HG03025 (cell line): ENCODE data around the gene DCHS1.
"Not testable (repeated sequence)": the region's sequence is repeated elsewhere in the genome, so short reads cannot be mapped to it uniquely, and the experiment has no call there.

Experiments used
- ATAC-seq: cut with Tn5 transposase; IDR thresholded peaks from one replicate; pipeline ENCODE4 v1.9.1; 2021; ENCODE audit warnings: mild to moderate bottlenecking, moderate library complexity; ENCODE audit not compliant: unreplicated experiment, low FRiP score

The DCHS1 gene

DNA sequence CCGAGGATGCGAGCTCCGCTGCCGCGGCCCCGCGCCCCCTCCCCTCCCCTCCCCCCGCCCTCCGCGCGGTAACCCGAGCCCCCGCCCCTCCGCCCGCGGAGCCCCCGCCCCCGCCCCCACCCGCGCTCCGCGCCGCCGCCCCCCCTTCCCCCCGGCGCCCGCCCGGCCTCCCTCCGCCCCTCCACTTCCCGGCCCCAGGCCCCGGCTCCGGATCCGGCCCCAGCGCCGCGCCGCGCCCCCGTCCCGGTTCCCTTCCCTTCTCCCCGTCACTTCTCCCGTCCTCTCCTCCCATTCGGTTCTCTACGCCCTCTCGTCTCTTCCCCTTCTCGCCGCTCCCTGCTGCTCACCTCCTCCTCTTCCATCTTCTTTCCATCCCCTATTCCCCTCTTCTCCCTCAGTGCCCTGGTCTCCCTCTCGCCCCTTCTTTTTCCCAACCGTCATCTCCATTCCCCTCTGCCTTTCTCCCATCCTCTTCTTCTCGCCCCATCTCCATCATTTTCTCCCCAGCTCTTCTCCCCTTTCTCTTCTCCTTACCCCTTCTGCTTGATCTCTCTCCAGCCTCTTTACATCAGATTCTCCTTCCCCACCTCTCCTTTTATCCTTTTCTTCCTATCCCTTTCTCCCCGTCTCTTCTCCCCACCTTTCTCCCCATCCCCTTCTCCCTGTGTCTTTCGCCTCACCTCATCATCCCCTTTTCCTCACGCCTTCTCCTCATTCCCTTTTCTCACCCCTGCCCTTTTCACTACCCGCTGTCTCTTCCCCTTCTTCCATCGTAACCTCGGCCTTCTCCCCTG lies at the start of gene DCHS1:
Gene DCHS1, minus strand, starts transcription at position 20 of the 794 bp plus-strand sequence. CDS start 14,196 bp downstream, outside the sequence.
- ATAC-seq = no peak

GRCh38 chr11:6703247-6704063 lies 47.8 kb upstream of the DCHS1 start:
- ATAC-seq = no peak

- not testable (repeated sequence) for ATAC-seq
Measured at GRCh38 chr11:6701955-6702354, 46.3 kb upstream of the DCHS1 start.

DNA sequence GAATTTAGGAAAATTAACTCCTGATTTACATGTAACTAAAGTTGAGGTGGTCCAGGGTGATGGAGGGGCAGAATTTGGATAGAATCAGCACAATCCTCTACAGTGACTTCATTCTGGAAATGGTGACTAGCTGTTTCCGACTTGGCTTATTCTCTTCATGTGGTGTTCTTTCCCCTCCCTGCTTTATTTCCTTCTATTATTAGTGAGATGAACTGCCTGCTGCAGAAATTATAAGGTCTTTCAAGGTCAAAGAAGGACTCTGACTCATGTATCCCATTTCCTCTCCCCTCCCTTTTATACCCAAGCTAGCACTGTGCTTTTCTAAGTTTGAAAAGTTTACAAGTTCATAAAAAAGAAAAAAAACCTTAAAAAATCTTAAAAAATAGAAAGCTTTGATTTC lies 39.8 kb upstream of the DCHS1 start:
- no peak for ATAC-seq

- ATAC-seq = no peak
Measured at GRCh38 chr11:6694229-6694535, 38.6 kb upstream of the DCHS1 start.

DNA sequence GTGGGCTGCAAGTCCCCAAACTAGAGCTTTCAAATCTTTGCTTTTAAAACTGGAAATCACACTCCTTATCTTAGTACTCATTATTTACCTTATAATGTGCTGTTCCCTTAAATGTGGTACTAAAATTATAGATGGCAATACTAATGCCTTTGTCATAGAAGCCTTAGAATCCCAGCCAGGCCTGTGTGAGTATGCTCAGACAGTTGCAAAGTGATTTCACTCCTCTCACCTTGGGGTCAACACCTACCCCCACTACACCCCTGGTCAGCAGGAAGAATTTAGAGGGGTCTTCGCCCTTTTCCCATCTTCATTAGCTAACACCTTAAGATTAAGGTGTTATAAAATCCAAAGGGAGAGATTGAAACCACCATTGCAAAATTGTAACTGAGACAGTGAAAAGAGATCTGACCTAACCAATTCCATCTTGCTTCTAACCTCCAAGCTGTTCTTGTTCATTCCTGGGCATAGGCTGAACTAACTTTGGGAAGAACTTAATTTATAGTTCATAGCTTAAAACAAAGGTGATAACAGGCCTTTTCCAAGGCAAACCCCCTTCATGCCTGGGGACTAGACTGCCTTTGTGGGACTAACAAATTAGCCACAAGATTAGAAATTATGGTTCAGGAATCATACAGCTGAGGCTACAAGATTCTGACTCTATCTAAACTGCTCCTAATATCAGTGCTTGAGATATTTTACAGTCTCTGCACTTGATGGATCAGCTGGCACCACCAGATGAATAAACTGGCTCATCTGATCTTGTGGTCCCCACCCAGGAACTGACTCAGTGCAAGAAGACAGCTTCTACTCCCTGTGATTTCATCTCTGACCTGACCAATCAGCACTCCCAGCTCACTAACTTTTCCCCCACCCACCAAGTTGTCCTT lies 38.0 kb upstream of the DCHS1 start:
- no peak for ATAC-seq

DNA sequence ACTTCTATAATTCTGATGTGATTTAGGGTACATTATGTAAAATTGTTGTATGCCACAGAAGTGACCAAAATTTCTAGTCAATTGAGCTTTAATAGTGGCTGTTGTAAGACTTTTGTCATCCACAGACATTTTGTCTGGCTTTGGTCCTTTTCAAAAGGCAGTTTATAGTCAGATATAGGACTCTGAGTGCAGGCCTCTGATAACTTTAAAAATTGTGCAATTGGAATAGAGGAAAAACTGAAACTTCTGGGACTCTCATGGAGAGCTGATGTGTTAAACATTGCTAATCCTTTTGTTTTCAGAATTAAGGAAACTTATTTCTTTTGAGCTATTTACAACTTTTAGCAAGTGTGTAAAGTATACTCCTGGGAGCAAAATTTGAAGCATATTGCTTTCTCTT lies 36.5 kb upstream of the DCHS1 start:
- ATAC-seq = no peak

GRCh38 chr11:6690431-6691132 lies 35.0 kb upstream of the DCHS1 start:
- ATAC-seq = not testable (repeated sequence)

GRCh38 chr11:6687876-6688275 lies 32.3 kb upstream of the DCHS1 start:
- ATAC-seq = no peak

DNA sequence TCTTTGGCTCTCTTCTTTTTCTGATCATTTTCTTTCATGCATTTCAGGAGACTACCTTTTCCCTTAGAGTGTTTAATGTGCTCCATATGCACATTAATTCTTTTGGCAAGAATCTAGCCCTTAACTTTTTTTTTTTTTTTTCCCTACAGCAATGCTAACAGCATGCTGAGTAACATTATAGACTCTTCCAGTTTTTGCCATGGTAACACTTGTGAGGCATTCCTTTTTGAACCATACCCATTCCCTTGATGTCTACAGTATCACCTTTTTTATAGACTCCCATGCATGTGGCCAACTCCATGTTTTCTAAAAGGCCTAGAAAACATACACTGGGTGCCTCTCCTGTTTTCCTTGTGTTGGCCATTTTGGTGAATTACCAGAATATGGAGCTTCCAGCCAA lies 30.4 kb upstream of the DCHS1 start:
- ATAC-seq = no peak

DNA sequence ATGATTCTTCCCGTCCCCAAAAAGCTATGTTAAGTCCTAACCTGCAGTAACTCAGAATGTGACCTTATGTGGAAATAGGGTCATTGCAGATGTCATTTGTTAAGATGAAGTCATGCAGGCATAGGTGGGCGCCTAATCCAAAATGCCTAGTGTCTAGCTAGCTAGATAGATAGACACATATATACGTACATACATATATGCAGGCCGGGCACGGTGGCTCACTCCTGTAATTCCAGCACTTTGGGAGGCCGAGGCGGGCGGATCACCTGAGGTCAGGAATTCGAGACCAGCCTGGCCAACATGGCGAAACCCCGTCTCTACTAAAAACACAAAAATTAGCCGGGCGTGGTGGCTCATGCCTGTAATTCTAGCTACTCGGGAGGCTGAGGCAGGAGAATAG lies 28.5 kb upstream of the DCHS1 start:
- not testable (repeated sequence) for ATAC-seq

DNA sequence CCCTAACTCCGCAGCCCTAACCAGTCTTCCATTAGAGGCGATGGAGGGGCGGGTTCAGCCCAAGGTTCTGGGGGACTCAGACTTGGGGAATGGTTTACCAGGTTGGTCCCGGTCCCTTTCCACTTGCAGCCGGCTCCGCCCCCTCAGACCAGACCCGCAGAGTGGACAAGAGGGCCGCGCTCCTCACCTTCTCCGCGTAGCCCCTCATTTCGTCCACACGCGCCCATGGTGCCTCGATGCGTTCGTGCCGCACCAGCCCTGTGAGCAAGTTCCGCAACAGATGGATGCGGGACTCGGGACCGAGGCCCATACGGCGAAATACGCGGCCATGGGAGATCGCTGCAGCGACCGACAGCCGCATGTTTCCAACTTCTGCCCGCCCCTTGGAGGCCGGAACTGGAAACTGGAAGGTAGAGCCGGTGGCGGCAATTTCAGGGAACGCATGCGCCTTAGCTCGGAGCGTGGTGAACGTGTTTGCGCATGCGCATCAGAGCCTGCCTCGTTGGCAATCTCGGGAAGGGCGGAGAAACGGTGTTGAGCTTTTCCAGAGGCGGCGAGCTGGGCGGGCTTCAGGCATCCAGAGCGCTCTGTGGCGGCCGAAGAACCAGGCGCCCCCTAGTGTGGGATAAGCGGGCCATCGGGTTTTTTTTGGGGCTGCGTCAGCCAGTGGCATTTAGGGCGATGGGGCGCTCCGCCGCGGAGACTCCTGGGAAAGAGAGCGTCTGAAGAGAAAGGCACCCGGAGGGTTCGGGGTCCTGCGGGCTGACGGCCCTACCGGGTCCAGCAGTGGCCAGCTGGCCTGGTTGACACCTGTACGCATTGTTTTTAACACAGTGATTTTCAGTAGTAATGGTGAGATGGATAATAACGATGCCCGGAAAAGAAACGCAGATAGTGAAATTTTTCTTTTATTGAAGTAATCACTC lies 27.6 kb upstream of the DCHS1 start, which contains the start of gene MRPL17:
Gene MRPL17, minus strand, starts transcription at position 405 of the 926 bp plus-strand sequence. Its CDS starts 44 bp downstream, at position 361.
- ATAC-seq = peak; percentile 96

GRCh38 chr11:6682591-6682935 lies 27.0 kb upstream of the DCHS1 start:
- ATAC-seq = no peak

DNA sequence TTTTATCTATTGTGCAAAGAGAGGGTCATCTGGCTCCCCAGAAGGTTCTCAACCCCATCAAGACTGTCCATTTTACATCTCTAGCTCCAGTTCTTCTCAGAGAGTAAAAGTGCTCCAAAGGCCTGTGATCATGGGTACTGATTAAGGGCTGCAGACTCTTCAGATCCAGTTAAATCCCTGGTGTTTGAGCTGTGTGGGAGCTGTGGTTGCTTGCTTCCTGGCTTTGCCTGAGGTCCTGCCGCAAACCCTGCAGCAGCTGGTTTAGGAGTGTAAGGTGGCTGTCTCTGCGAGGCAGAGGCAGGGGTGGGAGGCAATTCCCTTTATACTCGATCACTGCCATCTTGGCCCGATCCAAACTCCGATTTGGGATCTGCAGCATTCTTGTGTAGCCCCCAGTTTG lies 26.3 kb upstream of the DCHS1 start:
- ATAC-seq = no peak

- ATAC-seq = no peak
Measured at GRCh38 chr11:6681505-6681904, 25.9 kb upstream of the DCHS1 start.

GRCh38 chr11:6677018-6677417 lies 21.4 kb upstream of the DCHS1 start:
- no peak for ATAC-seq

DNA sequence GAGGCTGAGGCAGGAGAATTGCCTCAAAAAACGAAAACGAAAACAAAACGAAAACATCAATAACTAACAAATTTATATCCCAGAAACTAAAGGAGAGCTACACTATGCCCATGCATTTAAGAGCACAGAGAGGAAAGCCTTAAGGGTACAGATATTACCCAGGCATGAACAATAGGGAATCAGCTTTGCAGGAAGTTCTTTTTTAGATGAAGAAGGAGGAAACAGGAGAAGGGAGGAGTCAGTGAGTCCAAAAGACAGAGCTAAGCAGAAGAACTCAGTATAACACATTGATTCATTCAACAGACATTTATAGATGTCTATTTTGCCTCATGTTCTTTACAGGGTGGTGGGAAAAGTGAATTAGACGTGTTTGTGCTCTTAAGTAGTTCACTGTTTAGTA lies 19.3 kb upstream of the DCHS1 start:
- ATAC-seq = no peak

DNA sequence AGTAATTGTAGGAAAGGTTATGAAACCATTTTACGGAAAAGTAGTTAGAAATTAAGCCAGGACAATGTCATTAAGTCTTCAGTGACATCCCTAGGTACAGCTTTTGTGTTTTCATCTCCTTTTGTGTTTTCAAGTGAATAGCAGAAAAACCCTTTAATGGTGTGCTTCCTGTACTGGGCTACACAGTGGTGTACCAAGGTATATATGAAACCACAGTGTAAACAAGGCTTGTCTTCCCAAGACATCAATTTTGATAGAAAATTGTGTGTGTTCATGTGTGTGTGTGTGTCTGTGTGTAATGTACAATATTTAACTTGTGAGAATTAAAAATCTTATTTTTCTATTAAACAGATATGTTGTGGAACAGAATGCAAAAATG lies 18.6 kb upstream of the DCHS1 start:
- ATAC-seq = no peak

GRCh38 chr11:6673523-6674218 lies 18.1 kb upstream of the DCHS1 start:
- ATAC-seq = no peak
